Activated CD8-positive, alpha-beta T cell treated with anti-CD3 and anti-CD28 coated beads for 36 hours (primary cell): ENCODE results near the gene MEF2B. TPM values are rescaled to one million over a fixed set of nuclear protein-coding genes. Genes with fewer than 3 reads are reported as not detected.
A peak's percentile ranks its signal among the peaks of the same experiment; 100 is the strongest.
"Not testable (repeated sequence)": the region's sequence is repeated elsewhere in the genome, so short reads cannot be mapped to it uniquely, and the experiment has no call there.

Source experiments
- ATAC-seq: fragments of 200-7000 bp; cut with Tn5 transposase; one replicate; pipeline ENCODE4 v1.10.0; 2021; ENCODE audit warnings: mild to moderate bottlenecking, moderate library complexity
- CTCF ChIA-PET: fragments of 350-600 bp; sonication (Branson Sonifier 250); formaldehyde crosslinking; loops from one replicate; lab custom pipeline; 2021; ENCODE audit warnings: antibody characterized with exemption; lab: Charles Lee
- POLR2A ChIA-PET: fragments of 350-600 bp; sonication (Branson Sonifier 250); formaldehyde crosslinking; loops from one replicate; lab custom pipeline; 2021; ENCODE audit warnings: antibody characterized with exemption; lab: Charles Lee
- DNase-seq: peaks from one replicate; pipeline ENCODE4 v3.0.0-alpha.2; 2020
- H3K27ac Mint-ChIP-seq: one replicate; pipeline ENCODE4 v1.8.0; 2021; ENCODE audit warnings: mild to moderate bottlenecking, mixed read lengths
- H3K27me3 Mint-ChIP-seq: one replicate; pipeline ENCODE4 v1.8.0; 2021; ENCODE audit warnings: mixed read lengths
- H3K36me3 Mint-ChIP-seq: one replicate; pipeline ENCODE4 v1.8.0; 2021; ENCODE audit warnings: low read depth, mixed read lengths
- H3K4me1 Mint-ChIP-seq: one replicate; pipeline ENCODE4 v1.8.0; 2021; ENCODE audit warnings: low read depth, mixed read lengths
- H3K4me3 Mint-ChIP-seq: one replicate; pipeline ENCODE4 v1.8.0; 2021; ENCODE audit warnings: mild to moderate bottlenecking, moderate library complexity, mixed read lengths
- H3K9me3 Mint-ChIP-seq: one replicate; pipeline ENCODE4 v1.8.0; 2021; ENCODE audit warnings: mixed read lengths
- CTCF ChIP-seq: fragments of 200-600 bp; IDR thresholded peaks from one replicate; pipeline ENCODE4 v1.8.0; 2022; ENCODE audit warnings: antibody characterized with exemption, mild to moderate bottlenecking
- intact Hi-C: fragments of 100-400 bp; cut with micrococcal nuclease; formaldehyde crosslinking; loops from one replicate; pipeline ENCODE4 v1.10.0; 2022
- total RNA-seq, 2 experiments: library from RNA; stranded (reverse); gene quantifications; one replicate each; pipeline ENCODE4 v1.2.3, GENCODE V29; 2021

MEF2B gene
- total RNA-seq, 2 experiments from 2014 or later: 1.4 to 2.6 TPM

- H3K4me3 Mint-ChIP-seq: no peak overlapping the region
- DNase-seq (peak; percentile 45), ATAC-seq (peak; percentile 71)
- H3K9me3 Mint-ChIP-seq: no peaks in the 10 kb centered on the region
- ChIA-PET CTCF (interaction anchor here (0.9 kb wide), 1 partner anchor 35 kb away, joined by 3 read pairs; no protein-coding TSS in a partner anchor), POLR2A (interaction anchor here (0.9 to 1.1 kb wide), 3 partner anchors 20 to 56 kb away, joined by 3 to 5 read pairs (median 5); partner anchors contain the start of gene SLC25A42)
- no peaks in the 10 kb centered on the region for H3K27me3 Mint-ChIP-seq
- H3K27ac Mint-ChIP-seq: no peak overlapping the region
- peak; percentile 44 for TF ChIP-seq CTCF
- intact Hi-C loops: no loop called here
- H3K4me1 Mint-ChIP-seq: peaks cover 2% of the 10 kb centered on the region
- H3K36me3 Mint-ChIP-seq: no peaks in the 10 kb centered on the region
These were observed 59.5 kb downstream of the MEF2B start for GRCh38 chr19:19110410-19111135.

- ChIA-PET CTCF (interaction anchor here (0.9 kb wide), 1 partner anchor 36 kb away, joined by 3 read pairs; no protein-coding TSS in a partner anchor), POLR2A (interaction anchor here (0.7 kb wide), 1 partner anchor 51 kb away, joined by 3 read pairs; no protein-coding TSS in a partner anchor)
- Mint-ChIP-seq H3K27me3 (no peaks in the 10 kb centered on the region), H3K9me3 (no peaks in the 10 kb centered on the region), H3K4me1 (peaks cover 2% of the 10 kb centered on the region), H3K27ac (no peak overlapping the region), H3K36me3 (no peaks in the 10 kb centered on the region), H3K4me3 (no peak overlapping the region)
- TF ChIP-seq CTCF: no peak
- ATAC-seq: no peak
- no peak for DNase-seq
- intact Hi-C loops: no loop called here
These were observed 60.5 kb downstream of the MEF2B start for GRCh38 chr19:19109601-19110000.

GRCh38 chr19:19107654-19108053 is 62.4 kb downstream of the MEF2B start:
- H3K36me3 Mint-ChIP-seq: no peaks in the 10 kb centered on the region
- H3K4me1 Mint-ChIP-seq: no peaks in the 10 kb centered on the region
- DNase-seq: no peak
- H3K27ac Mint-ChIP-seq: no peak overlapping the region
- no peak for ATAC-seq
- no peaks in the 10 kb centered on the region for H3K9me3 Mint-ChIP-seq
- intact Hi-C loops: no loop called here
- no peak for TF ChIP-seq CTCF
- POLR2A ChIA-PET: interaction anchor here (0.7 kb wide), 1 partner anchor 148 kb away, joined by 3 read pairs; no protein-coding TSS in a partner anchor
- no peak overlapping the region for H3K4me3 Mint-ChIP-seq
- no peaks in the 10 kb centered on the region for H3K27me3 Mint-ChIP-seq
- CTCF ChIA-PET: no interaction called here

GRCh38 chr19:19106938-19107337 is 63.1 kb downstream of the MEF2B start:
- H3K27me3 Mint-ChIP-seq, CTCF ChIA-PET, intact Hi-C loops, H3K36me3 Mint-ChIP-seq, H3K4me3 Mint-ChIP-seq, H3K27ac Mint-ChIP-seq, H3K4me1 Mint-ChIP-seq, H3K9me3 Mint-ChIP-seq, ATAC-seq, DNase-seq: not testable (repeated sequence)
- POLR2A ChIA-PET: interaction anchor here (1.2 kb wide), 1 partner anchor 39 kb away, joined by 3 read pairs; no protein-coding TSS in a partner anchor

GRCh38 chr19:19106056-19106551 is 64.0 kb downstream of the MEF2B start:
- Mint-ChIP-seq H3K4me3 (no peak overlapping the region), H3K27me3 (no peaks in the 10 kb centered on the region), H3K4me1 (no peaks in the 10 kb centered on the region), H3K9me3 (no peaks in the 10 kb centered on the region), H3K27ac (no peak overlapping the region), H3K36me3 (no peaks in the 10 kb centered on the region)
- ChIA-PET CTCF (no interaction called here), POLR2A (interaction anchor here (1.2 kb wide), 1 partner anchor 38 kb away, joined by 3 read pairs; no protein-coding TSS in a partner anchor)
- intact Hi-C loops: no loop called here
- TF ChIP-seq CTCF: no peak
- DNase-seq: no peak
- ATAC-seq: no peak
